Mononuclear cell (primary cell): ENCODE measurements around the gene RTN4. TPM values are rescaled to one million over a fixed set of nuclear protein-coding genes. Genes with fewer than 3 reads are reported as not detected.

ENCODE experiments used
- H3K27me3 ChIP-seq: 2 replicates; pipeline ENCODE4 v1.6.0; 2011; ENCODE audit warnings: low read length, control low read depth; ENCODE audit not compliant: insufficient read depth
- H3K4me1 ChIP-seq: 2 replicates; pipeline ENCODE4 v1.5.1; 2011; ENCODE audit warnings: mild to moderate bottlenecking, low read length, control low read depth; ENCODE audit not compliant: insufficient read depth
- H3K4me3 ChIP-seq: 2 replicates; pipeline ENCODE4 v1.5.1; 2011; ENCODE audit warnings: mild to moderate bottlenecking, low read length, moderate library complexity
- H3K9me3 ChIP-seq: 2 replicates; pipeline ENCODE4 v1.5.1; 2011; ENCODE audit warnings: low read depth, mild to moderate bottlenecking, control low read depth, low read length
- total RNA-seq: library from RNA; depleted of rRNA; stranded (reverse); fragments of >200 nt; gene quantifications from one replicate; pipeline ENCODE4 v1.2.3, GENCODE V29; 2012

The RTN4 gene
- total RNA-seq, 1 donor: 76.5 TPM

- H3K4me1 ChIP-seq: peaks cover 5% of the 10 kb centered on the region
- no peaks in the 10 kb centered on the region for H3K9me3 ChIP-seq
- no peak overlapping the region for H3K4me3 ChIP-seq
- H3K27me3 ChIP-seq: no peaks in the 10 kb centered on the region
Observed at GRCh38 chr2:54952978-54953456, 97.2 kb downstream of the RTN4 start.

- Histone ChIP-seq H3K4me1 (peaks cover 5% of the 10 kb centered on the region), H3K27me3 (no peaks in the 10 kb centered on the region), H3K9me3 (no peaks in the 10 kb centered on the region), H3K4me3 (no peak overlapping the region)
Observed at GRCh38 chr2:54952425-54952824, 97.8 kb downstream of the RTN4 start.

GRCh38 chr2:54950811-54951210 is 99.4 kb downstream of the RTN4 start:
- no peaks in the 10 kb centered on the region for H3K9me3 ChIP-seq
- H3K27me3 ChIP-seq: no peaks in the 10 kb centered on the region
- H3K4me3 ChIP-seq: no peak overlapping the region
- H3K4me1 ChIP-seq: peaks cover 5% of the 10 kb centered on the region

GRCh38 chr2:54949431-54949830 is 100.8 kb downstream of the RTN4 start:
- no peaks in the 10 kb centered on the region for H3K27me3 ChIP-seq

GRCh38 chr2:54948120-54948519 is 102.1 kb downstream of the RTN4 start:
- Histone ChIP-seq H3K27me3 (no peaks in the 10 kb centered on the region), H3K9me3 (no peaks in the 10 kb centered on the region), H3K4me1 (peaks cover 5% of the 10 kb centered on the region), H3K4me3 (no peak overlapping the region)

More at GRCh38 chr2:54949431-54949830, 100.8 kb downstream of the RTN4 start:
- Histone ChIP-seq H3K4me3 (no peak overlapping the region), H3K9me3 (no peaks in the 10 kb centered on the region), H3K4me1 (peaks cover 3% of the 10 kb centered on the region)

- no peaks in the 10 kb centered on the region for H3K9me3 ChIP-seq
- peaks cover 10% of the 10 kb centered on the region for H3K4me1 ChIP-seq
- no peak overlapping the region for H3K4me3 ChIP-seq
- no peaks in the 10 kb centered on the region for H3K27me3 ChIP-seq
Observed at GRCh38 chr2:54947646-54948045, 102.6 kb downstream of the RTN4 start.

GRCh38 chr2:54947136-54947535 is 103.1 kb downstream of the RTN4 start:
- no peak overlapping the region for H3K4me3 ChIP-seq
- peaks cover 11% of the 10 kb centered on the region for H3K4me1 ChIP-seq
- H3K9me3 ChIP-seq: no peaks in the 10 kb centered on the region
- H3K27me3 ChIP-seq: no peaks in the 10 kb centered on the region

- Histone ChIP-seq H3K9me3 (no peaks in the 10 kb centered on the region), H3K4me1 (peaks cover 11% of the 10 kb centered on the region), H3K4me3 (no peak overlapping the region), H3K27me3 (no peaks in the 10 kb centered on the region)
Observed at GRCh38 chr2:54946220-54946805, 103.9 kb downstream of the RTN4 start.

GRCh38 chr2:54945391-54946219 is 104.6 kb downstream of the RTN4 start:
- H3K4me3 ChIP-seq: no peak overlapping the region
- H3K4me1 ChIP-seq: peaks cover 11% of the 10 kb centered on the region
- H3K9me3 ChIP-seq: no peaks in the 10 kb centered on the region
- no peaks in the 10 kb centered on the region for H3K27me3 ChIP-seq

GRCh38 chr2:54944724-54945326 is 105.4 kb downstream of the RTN4 start:
- peaks cover 11% of the 10 kb centered on the region for H3K4me1 ChIP-seq
- no peaks in the 10 kb centered on the region for H3K9me3 ChIP-seq
- no peak overlapping the region for H3K4me3 ChIP-seq
- no peaks in the 10 kb centered on the region for H3K27me3 ChIP-seq

GRCh38 chr2:54942373-54942772 is 107.9 kb downstream of the RTN4 start:
- no peak overlapping the region for H3K4me3 ChIP-seq

GRCh38 chr2:54941248-54941984 is 108.8 kb downstream of the RTN4 start:
- no peaks in the 10 kb centered on the region for H3K9me3 ChIP-seq
- H3K4me1 ChIP-seq: peaks cover 11% of the 10 kb centered on the region
- no peak overlapping the region for H3K4me3 ChIP-seq
- H3K27me3 ChIP-seq: no peaks in the 10 kb centered on the region

More at GRCh38 chr2:54942373-54942772, 107.9 kb downstream of the RTN4 start:
- H3K27me3 ChIP-seq: no peaks in the 10 kb centered on the region
- H3K4me1 ChIP-seq: peaks cover 11% of the 10 kb centered on the region
- H3K9me3 ChIP-seq: no peaks in the 10 kb centered on the region

- H3K4me3 ChIP-seq: no peak overlapping the region
- H3K4me1 ChIP-seq: peaks cover 10% of the 10 kb centered on the region
- H3K9me3 ChIP-seq: no peaks in the 10 kb centered on the region
- no peaks in the 10 kb centered on the region for H3K27me3 ChIP-seq
Observed at GRCh38 chr2:54940723-54941122, 109.5 kb downstream of the RTN4 start.

- H3K4me3 ChIP-seq: no peak overlapping the region
- H3K4me1 ChIP-seq: peaks cover 7% of the 10 kb centered on the region
- H3K9me3 ChIP-seq: no peaks in the 10 kb centered on the region
- no peaks in the 10 kb centered on the region for H3K27me3 ChIP-seq
Observed at GRCh38 chr2:54939446-54940118, 110.7 kb downstream of the RTN4 start.
